HT-29 (cell line): ENCODE results near the gene ITGB4. TPM values are rescaled to one million over a fixed set of nuclear protein-coding genes. Genes with fewer than 3 reads are reported as not detected.

ENCODE experiments used
- DNase-seq: peaks from one replicate; pipeline ENCODE4 v3.0.0-alpha.2; 2015; ENCODE audit warnings: low spot score
- total RNA-seq: library from RNA; depleted of rRNA; stranded (reverse); fragments of >200 nt; shearing (Covaris generic); gene quantifications from 2 replicates; pipeline ENCODE4 v1.2.3, GENCODE V29; 2014

The ITGB4 gene
- total RNA-seq, 1 experiment from 2014 or later: 281 TPM

DNA sequence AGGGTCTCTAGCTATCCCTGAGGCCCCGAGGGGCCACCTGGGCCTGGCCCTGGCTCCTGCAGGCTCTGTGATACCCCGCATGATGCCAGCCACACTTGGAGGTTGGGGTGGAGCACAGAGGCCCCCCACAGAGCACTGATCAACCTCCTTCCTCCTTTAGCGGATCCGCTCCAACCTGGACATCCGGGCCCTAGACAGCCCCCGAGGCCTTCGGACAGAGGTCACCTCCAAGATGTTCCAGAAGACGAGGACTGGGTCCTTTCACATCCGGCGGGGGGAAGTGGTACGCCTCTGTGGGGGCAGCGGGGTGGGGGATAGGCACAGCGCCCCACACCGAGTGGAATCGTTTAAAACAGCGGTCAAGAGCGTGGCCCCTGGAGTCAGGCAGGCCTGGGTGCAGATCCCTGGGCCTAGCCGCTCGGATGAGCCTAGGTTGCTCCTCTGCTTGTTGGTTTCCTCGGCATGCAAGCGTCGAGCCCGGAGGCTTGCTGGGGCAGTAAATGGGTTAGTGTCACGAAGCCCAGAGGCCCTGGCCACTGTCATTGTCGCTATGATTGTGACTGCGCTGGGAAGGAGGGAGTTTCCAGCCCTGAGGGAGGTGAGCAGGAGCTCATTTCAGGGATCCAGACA is 9.9 kb downstream of the ITGB4 start:
- no peak for DNase-seq

DNA sequence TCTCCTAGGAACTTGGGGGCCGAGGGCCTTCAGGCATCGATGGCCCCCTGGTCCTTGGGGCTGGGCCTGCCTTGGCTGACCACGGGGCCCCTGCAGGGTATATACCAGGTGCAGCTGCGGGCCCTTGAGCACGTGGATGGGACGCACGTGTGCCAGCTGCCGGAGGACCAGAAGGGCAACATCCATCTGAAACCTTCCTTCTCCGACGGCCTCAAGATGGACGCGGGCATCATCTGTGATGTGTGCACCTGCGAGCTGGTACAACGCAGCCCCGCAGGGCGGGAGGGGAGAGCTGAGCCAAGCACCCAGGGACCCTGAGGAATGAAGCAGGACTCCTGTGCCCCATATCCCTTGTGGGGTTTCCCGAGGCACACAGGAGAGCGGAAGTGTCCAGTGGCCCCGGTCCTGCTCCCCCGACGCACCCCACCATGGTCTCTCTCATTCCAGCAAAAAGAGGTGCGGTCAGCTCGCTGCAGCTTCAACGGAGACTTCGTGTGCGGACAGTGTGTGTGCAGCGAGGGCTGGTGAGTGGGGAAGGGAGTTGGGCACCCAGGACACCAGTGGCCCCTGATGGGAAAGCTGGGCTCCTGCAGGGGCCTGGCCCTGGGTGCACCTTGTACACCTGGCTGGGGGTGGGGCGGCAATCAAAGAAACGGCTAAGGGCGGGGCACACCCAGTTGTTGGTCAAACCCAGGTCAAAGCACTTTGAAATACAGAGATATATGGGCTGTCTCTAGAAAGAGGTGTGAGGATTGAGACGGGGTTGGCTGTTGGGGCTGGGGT is 10.6 kb downstream of the ITGB4 start:
- no peak for DNase-seq

DNA sequence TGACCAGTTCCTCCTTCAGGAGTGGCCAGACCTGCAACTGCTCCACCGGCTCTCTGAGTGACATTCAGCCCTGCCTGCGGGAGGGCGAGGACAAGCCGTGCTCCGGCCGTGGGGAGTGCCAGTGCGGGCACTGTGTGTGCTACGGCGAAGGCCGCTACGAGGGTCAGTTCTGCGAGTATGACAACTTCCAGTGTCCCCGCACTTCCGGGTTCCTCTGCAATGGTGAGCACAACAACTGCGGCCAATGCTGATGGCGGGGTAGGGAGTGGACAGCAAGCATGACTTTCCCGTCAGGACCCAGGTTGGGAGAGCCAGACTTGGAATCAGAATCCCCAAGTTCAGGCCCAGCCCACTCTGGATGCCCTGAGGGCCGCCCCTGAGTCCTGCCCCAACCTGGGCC is 12.2 kb downstream of the ITGB4 start:
- DNase-seq: no peak

DNA sequence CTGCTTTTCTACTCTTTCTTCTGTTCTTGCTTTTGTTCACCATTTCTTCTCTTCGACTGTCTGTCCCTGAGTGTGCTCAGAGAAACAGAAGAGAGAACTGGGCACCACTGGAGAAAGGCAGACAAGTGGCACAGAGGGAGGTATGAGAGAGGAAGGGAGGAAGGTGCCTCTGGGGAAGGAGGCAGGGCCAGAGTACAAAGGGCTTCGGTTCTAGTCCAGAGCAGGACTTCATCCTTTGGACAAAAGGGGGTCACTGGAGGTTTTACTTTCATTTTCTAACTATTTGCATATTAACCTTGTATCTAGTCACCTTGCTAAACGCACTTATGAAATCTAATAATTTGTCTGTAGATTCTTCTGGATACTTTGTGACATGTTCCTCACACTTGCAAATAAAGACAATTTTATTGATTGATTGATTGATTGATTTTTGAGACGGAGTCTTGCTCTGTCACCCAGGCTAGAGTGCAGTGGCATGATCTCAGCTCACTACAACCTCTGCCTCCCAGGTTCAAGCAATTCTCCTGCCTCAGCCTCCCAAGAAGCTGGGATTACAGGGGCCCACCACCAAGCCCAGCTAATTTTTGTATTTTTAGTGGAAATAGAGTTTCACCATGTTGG is 13.5 kb downstream of the ITGB4 start:
- no peak for DNase-seq

DNA sequence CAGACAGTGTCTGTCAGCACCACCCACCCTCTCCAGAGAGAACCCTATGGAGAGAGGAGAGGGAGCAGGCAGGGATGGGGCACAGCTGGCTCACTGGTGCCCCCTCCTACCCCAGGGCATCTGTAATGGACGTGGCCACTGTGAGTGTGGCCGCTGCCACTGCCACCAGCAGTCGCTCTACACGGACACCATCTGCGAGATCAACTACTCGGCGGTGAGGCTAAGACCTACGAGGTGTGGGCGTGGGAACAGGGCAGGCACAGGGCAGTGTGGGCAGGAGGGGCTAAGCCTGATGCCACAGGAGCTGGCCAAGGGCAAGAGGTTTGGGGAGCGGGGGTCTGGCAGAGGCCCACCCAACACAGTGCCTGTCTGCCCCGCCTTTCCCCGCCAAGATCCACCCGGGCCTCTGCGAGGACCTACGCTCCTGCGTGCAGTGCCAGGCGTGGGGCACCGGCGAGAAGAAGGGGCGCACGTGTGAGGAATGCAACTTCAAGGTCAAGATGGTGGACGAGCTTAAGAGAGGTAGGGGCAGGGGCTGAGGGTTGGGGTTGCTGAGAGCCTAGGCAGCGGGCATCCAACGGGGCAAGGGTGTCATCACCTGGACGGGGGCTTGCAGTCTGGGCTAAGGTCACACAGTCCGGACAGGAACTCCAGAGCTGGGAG is 15.0 kb downstream of the ITGB4 start:
- DNase-seq: no peak

DNA sequence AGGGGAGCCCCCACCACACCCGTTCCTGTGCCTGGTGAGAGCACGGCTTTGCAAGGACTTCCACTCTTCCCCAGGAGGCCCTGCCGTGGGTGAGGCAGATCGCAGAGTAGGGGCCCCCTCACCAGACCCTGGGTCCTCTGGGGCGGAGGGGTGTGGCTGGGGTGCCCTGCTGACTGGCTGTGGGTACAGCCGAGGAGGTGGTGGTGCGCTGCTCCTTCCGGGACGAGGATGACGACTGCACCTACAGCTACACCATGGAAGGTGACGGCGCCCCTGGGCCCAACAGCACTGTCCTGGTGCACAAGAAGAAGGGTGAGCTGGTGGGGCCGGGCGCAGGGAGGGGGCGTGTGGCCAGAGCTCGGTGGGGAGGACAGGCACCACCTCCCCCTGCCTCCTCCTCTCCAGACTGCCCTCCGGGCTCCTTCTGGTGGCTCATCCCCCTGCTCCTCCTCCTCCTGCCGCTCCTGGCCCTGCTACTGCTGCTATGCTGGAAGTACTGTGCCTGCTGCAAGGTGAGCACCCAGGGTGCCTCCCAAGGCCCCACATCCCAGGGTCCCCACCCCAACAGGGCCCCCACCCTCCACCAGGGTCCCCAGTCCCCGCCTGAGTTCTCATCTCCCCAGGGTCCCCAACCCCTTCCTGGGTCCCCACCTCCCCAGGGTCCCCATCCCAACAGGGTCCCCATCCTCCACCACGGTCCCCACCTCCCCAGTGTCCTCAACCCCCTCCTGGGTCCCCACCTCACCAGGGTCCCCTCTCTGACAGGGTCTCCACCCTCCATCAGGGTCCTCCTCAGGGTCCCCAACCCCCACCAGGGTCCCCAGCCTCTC is 16.1 kb downstream of the ITGB4 start:
- no peak for DNase-seq

DNA sequence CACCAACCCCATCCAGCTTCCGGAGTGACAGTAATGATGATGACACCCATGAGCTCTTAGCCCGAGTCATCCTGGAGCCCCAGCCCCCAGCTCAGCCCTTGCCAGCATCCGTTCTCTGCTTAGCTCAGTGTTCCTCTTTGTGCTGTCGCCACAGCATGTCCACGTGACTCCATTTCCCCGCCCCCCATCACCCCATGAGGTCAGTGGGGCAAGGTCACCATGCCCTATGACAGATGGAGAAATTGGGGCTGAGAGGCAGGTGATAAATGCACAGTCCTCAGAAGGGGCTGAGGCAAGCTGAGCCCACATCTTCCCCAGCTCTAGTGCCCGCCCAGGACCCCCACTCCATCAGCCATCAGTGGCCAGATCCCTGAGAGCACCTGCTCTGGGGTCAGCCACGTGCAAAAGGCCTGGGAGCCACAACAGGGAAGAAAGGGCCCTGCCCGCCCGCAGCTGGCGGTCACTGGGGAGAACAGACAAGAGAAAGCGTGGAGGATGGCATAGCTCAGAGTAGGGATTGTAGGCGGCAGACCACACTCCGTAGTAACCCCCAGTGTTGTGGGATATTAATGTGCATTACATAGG is 17.1 kb downstream of the ITGB4 start:
- DNase-seq: no peak

DNA sequence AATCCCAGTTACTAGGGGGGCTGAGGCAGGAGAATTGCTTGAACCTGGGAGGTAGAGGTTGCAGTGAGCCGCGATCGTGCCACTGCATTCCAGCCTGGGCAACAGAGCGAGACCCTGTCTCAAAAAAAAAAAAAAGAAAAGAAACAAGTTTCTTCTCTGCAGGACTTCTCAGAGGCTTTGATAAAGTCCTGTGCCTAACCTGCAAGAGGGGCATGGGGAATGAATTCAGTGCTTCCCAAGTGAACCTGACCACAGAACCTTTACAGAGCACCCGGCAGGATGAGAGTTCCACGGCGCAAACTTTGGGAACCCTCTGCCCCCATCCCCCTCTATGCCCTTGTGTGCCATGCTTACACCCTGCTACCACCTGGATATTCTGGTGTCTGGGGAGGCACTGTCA is 17.9 kb downstream of the ITGB4 start:
- no peak for DNase-seq

DNA sequence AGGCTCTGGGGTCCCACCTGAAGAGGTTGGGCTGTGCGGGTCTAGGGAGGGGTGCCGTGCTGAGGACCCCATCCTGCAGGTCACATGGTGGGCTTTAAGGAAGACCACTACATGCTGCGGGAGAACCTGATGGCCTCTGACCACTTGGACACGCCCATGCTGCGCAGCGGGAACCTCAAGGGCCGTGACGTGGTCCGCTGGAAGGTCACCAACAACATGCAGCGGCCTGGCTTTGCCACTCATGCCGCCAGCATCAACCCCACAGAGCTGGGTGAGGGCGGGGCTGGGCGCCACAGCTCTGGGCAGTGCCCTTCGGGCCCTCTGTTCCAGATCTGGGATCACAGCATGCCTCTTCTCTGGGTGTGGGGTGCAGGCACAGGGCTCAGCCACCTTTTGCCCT is 18.5 kb downstream of the ITGB4 start:
- no peak for DNase-seq

DNA sequence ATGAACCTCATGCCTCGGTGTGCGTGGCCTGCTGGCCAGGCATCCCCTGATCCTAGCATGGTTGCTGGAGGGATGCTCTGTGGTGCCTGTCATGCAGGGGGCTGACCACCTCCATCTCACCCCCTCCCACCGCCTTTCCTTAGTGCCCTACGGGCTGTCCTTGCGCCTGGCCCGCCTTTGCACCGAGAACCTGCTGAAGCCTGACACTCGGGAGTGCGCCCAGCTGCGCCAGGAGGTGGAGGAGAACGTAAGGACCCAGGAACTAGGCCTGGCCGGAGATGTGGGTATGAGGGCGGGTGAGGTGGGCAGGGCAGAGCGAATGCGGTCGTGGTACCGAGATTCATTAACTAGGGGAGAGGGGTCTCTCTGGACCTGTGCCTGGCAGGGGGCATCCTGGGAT is 19.0 kb downstream of the ITGB4 start:
- DNase-seq: no peak

DNA sequence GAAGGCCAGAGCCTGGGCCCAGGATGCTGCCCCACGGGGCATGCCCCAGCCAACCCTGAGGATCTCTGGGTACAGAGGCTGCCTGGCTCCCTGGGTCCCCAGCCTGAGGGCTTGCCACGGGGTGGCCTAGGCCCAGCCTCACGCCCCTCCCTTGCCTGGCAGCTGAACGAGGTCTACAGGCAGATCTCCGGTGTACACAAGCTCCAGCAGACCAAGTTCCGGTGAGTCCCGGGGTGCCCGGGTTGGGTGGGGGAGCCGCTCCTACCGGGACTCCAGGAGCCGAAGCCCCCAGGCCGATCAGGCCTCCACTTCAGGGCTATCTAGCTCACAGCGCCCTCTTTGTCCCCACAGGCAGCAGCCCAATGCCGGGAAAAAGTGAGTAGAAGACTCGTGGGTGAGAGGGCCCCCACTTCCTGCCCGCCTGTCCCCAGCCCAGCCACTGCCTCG is 19.4 kb downstream of the ITGB4 start:
- no peak for DNase-seq

DNA sequence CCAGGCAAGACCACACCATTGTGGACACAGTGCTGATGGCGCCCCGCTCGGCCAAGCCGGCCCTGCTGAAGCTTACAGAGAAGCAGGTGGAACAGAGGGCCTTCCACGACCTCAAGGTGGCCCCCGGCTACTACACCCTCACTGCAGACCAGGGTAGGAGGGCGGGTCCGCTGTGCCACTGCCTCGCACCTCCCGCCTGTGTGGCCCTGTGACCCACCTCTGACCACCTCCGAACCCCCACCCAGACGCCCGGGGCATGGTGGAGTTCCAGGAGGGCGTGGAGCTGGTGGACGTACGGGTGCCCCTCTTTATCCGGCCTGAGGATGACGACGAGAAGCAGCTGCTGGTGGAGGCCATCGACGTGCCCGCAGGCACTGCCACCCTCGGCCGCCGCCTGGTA is 21.1 kb downstream of the ITGB4 start:
- no peak for DNase-seq

DNA sequence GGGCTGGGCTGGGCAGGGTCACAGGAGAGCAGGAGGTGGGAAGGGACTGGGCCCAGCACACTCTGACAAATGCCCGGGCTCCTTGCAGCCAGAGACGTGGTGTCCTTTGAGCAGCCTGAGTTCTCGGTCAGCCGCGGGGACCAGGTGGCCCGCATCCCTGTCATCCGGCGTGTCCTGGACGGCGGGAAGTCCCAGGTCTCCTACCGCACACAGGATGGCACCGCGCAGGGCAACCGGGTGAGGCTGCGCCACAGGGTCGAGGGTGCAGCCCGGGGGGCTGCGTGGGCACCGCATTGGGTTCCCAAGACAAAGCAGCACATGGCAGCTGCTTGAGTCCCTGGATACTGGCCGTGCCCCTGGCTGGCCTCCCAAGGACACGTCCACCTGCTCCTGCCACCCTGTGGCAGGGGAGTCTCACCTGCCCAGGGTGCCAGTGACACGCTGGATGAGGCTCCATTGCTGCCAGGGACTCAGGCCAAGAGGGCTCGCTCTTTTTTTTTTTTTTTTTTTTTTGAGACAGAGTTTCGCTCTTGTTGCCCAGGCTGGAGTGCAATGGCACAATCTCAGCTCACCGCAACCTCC is 22.5 kb downstream of the ITGB4 start:
- no peak for DNase-seq

DNA sequence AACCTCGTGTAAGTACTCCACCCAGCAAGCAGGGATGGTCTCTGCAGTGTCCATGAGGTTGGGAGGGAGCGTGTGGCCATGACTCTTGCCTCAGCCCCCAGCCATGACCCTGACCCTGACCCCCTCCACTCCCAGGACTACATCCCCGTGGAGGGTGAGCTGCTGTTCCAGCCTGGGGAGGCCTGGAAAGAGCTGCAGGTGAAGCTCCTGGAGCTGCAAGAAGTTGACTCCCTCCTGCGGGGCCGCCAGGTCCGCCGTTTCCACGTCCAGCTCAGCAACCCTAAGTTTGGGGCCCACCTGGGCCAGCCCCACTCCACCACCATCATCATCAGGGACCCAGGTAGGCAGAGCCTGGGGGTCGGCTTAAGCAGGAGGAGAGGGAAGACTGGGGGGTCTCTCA is 27.4 kb downstream of the ITGB4 start:
- no peak for DNase-seq

DNA sequence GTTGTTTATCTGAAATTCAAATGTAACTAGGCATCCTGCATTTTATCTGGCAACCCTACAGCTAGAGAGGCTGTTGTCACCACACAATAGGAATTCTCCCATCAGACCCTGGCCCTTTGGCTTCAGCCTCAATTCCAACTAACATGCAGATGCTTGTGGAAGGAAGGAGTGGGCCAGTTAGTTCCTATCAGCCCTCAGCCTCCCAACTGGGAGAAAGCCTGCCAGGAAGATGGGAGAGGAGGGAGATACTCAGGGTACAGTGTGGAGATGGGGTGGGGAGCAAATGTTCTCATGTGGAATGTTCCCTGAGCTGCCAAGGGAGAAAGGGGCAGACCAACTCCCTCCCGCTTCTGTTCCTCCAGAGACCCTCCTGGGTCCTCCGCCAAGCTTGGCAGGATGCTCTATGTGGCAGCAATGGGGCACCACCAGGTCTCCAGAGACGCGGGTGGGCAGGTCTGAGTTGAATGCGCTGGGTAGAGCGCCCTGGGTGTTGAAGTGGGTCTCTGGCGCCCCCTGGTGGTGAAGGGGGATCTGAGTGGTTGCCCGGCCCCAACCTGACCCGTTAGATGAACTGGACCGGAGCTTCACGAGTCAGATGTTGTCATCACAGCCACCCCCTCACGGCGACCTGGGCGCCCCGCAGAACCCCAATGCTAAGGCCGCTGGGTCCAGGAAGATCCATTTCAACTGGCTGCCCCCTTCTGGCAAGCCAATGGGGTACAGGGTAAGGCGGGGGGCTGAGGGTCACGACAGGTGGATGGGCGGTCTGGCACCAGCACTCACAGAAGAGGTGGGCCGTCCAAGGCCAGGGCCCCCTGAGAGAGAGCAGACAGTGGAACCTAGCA is 28.5 kb downstream of the ITGB4 start:
- DNase-seq: peak; percentile 71

DNA sequence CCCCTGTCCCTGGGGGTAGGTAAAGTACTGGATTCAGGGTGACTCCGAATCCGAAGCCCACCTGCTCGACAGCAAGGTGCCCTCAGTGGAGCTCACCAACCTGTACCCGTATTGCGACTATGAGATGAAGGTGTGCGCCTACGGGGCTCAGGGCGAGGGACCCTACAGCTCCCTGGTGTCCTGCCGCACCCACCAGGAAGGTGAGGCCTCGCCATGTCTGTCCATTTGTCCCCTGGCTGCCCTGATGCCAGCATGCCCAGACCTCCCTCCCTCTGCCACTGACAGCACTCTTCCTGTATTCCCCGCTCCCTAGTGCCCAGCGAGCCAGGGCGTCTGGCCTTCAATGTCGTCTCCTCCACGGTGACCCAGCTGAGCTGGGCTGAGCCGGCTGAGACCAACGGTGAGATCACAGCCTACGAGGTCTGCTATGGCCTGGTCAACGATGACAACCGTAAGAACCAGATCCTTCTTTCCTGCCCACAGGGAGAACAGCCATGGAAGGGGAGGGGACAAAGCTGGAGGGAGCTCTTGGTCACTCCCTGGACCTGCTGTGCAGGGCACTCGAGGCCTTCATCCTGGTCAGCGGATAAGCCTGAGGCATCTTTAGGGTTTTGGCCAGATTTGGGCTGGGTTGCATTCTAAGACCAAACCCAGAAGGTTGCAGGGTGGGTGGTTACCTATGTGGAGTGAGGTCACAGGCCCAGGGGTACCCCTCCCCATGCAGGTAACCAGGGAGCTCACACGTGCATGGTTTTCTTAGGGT is 29.6 kb downstream of the ITGB4 start:
- no peak for DNase-seq

DNA sequence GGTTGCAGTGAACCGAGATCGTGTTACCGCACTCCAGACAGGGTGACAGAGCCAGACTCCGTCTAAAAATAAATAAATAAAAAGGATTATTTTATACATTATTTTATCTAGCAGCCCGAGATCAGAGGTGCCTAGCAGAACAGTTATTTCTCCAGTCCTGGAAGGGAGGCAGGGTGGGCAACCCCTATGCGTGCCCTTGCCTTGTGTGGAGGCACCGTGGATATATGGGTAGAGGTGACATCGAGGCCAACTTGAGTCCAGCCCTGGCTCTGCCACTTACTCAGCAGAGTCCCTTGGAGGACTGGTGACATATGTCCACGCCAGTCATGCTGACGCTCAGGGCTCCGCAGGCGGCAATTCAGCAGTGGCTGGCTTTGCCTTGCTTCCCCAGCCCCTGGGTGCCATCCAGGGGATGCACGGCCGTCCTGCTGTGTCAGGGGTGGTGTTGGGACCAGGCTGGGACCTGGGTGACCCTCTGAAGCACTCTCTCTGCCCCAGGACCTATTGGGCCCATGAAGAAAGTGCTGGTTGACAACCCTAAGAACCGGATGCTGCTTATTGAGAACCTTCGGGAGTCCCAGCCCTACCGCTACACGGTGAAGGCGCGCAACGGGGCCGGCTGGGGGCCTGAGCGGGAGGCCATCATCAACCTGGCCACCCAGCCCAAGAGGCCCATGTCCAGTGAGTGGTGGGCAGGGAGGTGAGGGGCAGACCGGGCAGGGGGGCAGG is 30.6 kb downstream of the ITGB4 start:
- DNase-seq: no peak

DNA sequence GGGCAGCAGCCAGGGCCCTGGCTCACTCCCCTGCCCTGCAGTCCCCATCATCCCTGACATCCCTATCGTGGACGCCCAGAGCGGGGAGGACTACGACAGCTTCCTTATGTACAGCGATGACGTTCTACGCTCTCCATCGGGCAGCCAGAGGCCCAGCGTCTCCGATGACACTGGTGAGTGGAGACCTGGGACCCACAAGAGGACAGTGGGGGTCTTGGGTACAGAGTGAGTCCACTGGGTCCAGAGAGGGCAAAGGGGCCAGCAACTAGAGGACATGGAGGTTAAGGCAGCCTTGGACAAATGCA is 31.1 kb downstream of the ITGB4 start:
- no peak for DNase-seq
